Vagina (tissue), 2 donors: ENCODE data around the gene BTN2A1.

ENCODE experiments used
- POLR2AphosphoS5 ChIP-seq, 2 donors: sonication (generic); formaldehyde crosslinking; IDR thresholded peaks; one replicate each; pipeline ENCODE4 v1.9.0; 2017; ENCODE audit warnings: antibody characterized with exemption in 2 of 2, mild to moderate bottlenecking in 2 of 2, low read depth in 1 of 2; ENCODE audit not compliant: insufficient read depth in 1 of 2
- TF ChIP-seq, protein P1 (sequence below), 3 experiments: fragments of 450-650 bp in 2 of 3; fragments of 200-600 bp in 1 of 3; sonication (generic) in 1 of 3; IDR thresholded peaks; one replicate each; pipeline ENCODE4 v1.5.1; 2017 to 2019; ENCODE audit warnings: antibody characterized with exemption in 3 of 3, mild to moderate bottlenecking in 2 of 3, moderate library complexity in 2 of 3

DNA sequence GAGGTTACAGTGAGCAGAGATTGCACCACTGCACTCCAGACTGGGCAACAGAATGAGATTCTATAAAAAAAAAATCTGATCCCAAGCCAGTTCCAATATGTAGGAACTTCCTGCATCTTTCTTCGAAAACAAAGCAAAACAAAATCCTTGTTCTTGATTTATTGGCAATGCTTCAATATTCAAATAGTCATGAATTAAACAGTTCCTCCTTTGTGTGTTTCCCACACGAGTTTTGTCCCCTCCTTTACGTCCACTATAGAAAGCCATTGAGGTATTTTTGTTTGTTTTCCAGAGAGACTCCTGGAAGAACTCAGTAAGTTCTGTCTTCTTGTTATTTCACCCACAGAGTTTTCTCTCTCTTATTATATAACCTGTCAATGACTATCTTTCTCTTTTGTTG lies 49.9 kb downstream of the BTN2A1 start:
- TF ChIP-seq, protein P1, sequence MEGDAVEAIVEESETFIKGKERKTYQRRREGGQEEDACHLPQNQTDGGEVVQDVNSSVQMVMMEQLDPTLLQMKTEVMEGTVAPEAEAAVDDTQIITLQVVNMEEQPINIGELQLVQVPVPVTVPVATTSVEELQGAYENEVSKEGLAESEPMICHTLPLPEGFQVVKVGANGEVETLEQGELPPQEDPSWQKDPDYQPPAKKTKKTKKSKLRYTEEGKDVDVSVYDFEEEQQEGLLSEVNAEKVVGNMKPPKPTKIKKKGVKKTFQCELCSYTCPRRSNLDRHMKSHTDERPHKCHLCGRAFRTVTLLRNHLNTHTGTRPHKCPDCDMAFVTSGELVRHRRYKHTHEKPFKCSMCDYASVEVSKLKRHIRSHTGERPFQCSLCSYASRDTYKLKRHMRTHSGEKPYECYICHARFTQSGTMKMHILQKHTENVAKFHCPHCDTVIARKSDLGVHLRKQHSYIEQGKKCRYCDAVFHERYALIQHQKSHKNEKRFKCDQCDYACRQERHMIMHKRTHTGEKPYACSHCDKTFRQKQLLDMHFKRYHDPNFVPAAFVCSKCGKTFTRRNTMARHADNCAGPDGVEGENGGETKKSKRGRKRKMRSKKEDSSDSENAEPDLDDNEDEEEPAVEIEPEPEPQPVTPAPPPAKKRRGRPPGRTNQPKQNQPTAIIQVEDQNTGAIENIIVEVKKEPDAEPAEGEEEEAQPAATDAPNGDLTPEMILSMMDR (IDR thresholded peaks at IDR 0.05) = no peak
- no peak for TF ChIP-seq POLR2AphosphoS5 (IDR thresholded peaks at IDR 0.05; ENCODE audit: insufficient read depth in 1 of 2, low read depth in 1 of 2)
